ENCODE measurements around the gene MLYCD. TPM values are rescaled to one million over a fixed set of nuclear protein-coding genes. Genes with fewer than 3 reads are reported as not detected.

MLYCD gene
- total and polyA plus RNA-seq, 8 donors: 3.4 to 6.6 (median 4.1) TPM

DNA sequence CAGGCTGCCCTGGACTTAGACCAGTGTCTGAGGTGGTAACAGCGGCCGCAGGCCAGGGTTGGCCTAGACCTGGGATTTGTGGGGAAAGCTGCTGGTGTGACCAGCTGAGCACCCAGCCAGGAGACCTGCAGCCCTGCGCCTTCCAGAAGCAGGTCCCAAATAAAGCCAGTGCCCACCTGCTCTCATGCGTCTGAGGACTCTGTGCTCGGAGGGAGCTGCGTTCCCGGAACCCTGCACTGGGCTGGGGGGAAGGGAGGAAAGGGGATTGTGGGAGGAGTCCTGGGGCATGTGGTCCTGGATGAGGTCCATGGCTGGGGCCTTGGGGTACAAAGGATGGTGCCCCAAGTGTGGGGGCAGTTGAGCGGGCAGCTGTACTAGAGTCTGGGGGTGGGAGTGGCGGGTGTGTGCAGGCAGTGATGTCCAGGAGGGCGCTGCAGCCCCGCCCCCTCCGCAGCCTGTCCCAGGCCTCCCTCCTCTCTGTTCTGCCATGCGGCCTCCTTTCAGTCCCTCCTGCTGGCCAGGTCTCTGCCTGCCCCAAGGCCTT, 67.3 kb downstream of the MLYCD start:
- Histone ChIP-seq H3K27ac (no peak overlapping the region), H3K27me3 (peaks cover 0 to 34% of the 10 kb centered on the region in 2 donors), H3K4me3 (no peak overlapping the region), H3K36me3 (peaks cover 0 to 46% of the 10 kb centered on the region in 2 donors), H3K9me3 (no peaks in the 10 kb centered on the region), H3K4me1 (peaks cover 0 to 6% of the 10 kb centered on the region in 2 donors)
- ATAC-seq (no peak), DNase-seq (no peak)
- intact Hi-C loops (cut with DNase I): loop anchor here in 1 of 2 donors (5.0 to 10.0 kb wide), 2 partner anchors 96 to 219 kb away; partner anchors contain the start of gene TAF1C
- TF ChIP-seq, protein P1, sequence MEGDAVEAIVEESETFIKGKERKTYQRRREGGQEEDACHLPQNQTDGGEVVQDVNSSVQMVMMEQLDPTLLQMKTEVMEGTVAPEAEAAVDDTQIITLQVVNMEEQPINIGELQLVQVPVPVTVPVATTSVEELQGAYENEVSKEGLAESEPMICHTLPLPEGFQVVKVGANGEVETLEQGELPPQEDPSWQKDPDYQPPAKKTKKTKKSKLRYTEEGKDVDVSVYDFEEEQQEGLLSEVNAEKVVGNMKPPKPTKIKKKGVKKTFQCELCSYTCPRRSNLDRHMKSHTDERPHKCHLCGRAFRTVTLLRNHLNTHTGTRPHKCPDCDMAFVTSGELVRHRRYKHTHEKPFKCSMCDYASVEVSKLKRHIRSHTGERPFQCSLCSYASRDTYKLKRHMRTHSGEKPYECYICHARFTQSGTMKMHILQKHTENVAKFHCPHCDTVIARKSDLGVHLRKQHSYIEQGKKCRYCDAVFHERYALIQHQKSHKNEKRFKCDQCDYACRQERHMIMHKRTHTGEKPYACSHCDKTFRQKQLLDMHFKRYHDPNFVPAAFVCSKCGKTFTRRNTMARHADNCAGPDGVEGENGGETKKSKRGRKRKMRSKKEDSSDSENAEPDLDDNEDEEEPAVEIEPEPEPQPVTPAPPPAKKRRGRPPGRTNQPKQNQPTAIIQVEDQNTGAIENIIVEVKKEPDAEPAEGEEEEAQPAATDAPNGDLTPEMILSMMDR (IDR thresholded peaks at IDR 0.05): no peak

DNA sequence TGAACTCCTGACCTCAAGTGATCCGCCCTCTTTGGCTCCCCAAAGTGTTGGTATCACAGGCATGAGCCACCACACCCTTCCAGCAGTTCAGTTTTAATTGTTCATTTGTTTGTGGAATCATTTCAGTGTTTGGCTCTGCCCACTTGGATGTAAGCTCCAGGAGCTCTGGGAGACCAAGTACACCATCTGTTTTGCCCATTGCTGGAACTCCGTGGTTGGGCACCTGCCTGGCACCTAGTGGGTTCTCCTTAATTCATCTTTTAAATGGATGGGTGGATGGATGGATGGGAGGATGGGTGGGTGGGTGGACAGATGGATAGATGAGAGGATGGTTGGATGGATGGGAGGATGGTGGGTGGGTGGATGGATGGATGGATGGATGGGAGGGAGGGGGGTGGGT, 68.2 kb downstream of the MLYCD start:
- DNase-seq (no peak), ATAC-seq (no peak)
- peaks cover 0 to 6% of the 10 kb centered on the region in 2 donors for H3K4me1 ChIP-seq
- H3K36me3 ChIP-seq: peaks cover 0 to 37% of the 10 kb centered on the region in 2 donors
- TF ChIP-seq, protein P1 (IDR thresholded peaks at IDR 0.05): no peak
- H3K27ac ChIP-seq: no peak overlapping the region
- intact Hi-C loops (cut with DNase I): loop anchor here in 1 of 2 donors (5.0 to 10.0 kb wide), 2 partner anchors 95 to 218 kb away; partner anchors contain the start of gene TAF1C
- H3K9me3 ChIP-seq: no peaks in the 10 kb centered on the region
- H3K4me3 ChIP-seq: no peak overlapping the region
- peaks cover 0 to 39% of the 10 kb centered on the region in 2 donors for H3K27me3 ChIP-seq

DNA sequence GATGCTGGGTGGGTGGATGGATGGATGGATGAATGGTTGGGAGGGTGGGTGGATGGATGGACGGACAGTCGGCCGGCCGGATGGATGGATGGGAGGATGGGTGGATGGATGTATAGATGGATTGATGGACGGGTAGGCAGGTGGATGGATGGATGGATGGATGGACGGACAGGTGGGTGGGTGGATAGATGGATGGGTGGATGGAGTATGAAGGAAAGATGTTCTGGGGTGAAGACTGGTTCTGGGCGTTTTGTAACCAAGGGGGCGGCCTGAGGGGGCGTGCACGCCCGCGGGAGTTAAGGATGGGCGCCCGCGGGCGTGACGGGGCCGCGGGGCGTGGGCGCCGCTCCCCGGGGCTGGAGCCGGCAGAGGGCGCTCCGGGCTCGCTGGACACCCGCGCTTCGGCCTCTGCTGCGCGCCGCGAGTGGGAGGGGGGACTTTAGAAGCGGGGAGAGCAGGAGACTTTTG, 69.0 kb downstream of the MLYCD start, which contains the start of gene NECAB2:
NECAB2 (plus strand) TSS at position 407 of the 468 bp plus-strand sequence. CDS start 405 bp downstream, outside the sequence.
- Histone ChIP-seq H3K36me3 (peaks cover 0 to 29% of the 10 kb centered on the region in 2 donors), H3K27me3 (peaks cover 0 to 39% of the 10 kb centered on the region in 2 donors), H3K27ac (no peak within 1 kb of the TSS), H3K4me3 (no peak within 1 kb of the TSS), H3K9me3 (no peaks in the 10 kb centered on the region), H3K4me1 (peaks cover 0 to 6% of the 10 kb centered on the region in 2 donors)
- DNase-seq (peak in 2 of 4 donors; percentile 22 to 91), ATAC-seq (peak; percentile 80)
- TF ChIP-seq, protein P1 (IDR thresholded peaks at IDR 0.05): peak; percentile 52 to 66
- intact Hi-C loops (cut with DNase I): loop anchor here in 1 of 2 donors (5.0 to 10.0 kb wide), 2 partner anchors 94 to 217 kb away; partner anchors contain the start of gene TAF1C

DNA sequence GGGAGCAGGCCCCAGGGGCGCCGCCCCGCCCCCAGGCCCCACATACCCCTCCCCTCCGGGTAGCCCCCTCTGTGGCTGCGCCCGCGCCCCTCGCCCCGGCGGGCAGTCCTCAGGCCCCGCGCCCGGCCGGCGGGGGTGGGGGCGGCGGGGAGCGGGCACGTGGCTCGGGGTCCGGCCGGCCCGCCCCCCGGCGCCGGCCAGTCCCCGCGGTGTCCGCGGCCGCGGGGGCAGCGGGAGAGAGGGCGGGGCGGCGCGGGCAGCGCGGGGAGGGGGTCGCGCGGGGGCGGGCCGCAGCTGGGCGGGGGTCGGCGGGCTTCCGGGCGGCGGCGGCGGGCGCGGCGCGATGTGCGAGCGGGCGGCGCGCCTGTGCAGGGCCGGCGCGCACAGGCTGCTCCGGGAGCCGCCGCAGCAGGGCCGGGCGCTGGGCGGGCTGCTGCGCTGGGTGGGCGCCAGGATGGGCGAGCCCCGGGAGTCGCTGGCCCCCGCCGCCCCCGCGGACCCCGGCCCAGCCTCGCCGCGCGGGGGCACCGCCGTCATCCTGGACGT, 69.5 kb downstream of the MLYCD start:
- Histone ChIP-seq H3K9me3 (no peaks in the 10 kb centered on the region), H3K4me3 (no peak overlapping the region), H3K27me3 (peaks cover 0 to 39% of the 10 kb centered on the region in 2 donors), H3K4me1 (peaks cover 0 to 6% of the 10 kb centered on the region in 2 donors), H3K36me3 (peaks cover 0 to 24% of the 10 kb centered on the region in 2 donors), H3K27ac (no peak overlapping the region)
- TF ChIP-seq, protein P1 (IDR thresholded peaks at IDR 0.05): no peak
- intact Hi-C loops (cut with DNase I): loop anchor here in 1 of 2 donors (5.0 to 10.0 kb wide), 2 partner anchors 94 to 216 kb away; partner anchors contain the start of gene TAF1C
- DNase-seq (no peak), ATAC-seq (no peak)

Measured in left lung (tissue), 10 donors.